Neural progenitor cell (in vitro differentiated cells): Measurements from ENCODE around the gene RBFOX1.

Source experiments
- CTCF ChIP-seq: fragments of 200-600 bp; sonication (generic); IDR thresholded peaks from 2 replicates; pipeline ENCODE4 v1.5.1; 2017; ENCODE audit warnings: antibody characterized with exemption, mild to moderate bottlenecking
- EZH2 ChIP-seq: fragments of 200-600 bp; sonication (generic); IDR thresholded peaks from 2 replicates; pipeline ENCODE4 v1.6.1; 2017; ENCODE audit warnings: antibody characterized with exemption, mild to moderate bottlenecking, moderate library complexity
- EZH2phosphoT487 ChIP-seq: fragments of 200-600 bp; sonication (generic); IDR thresholded peaks from 2 replicates; pipeline ENCODE4 v1.6.1; 2017; ENCODE audit warnings: antibody characterized with exemption

- TF ChIP-seq EZH2phosphoT487 (no peak), CTCF (no peak), EZH2 (no peak)
Measured at GRCh38 chr16:7449306-7449705, 116.7 kb downstream of the RBFOX1 start.
